ENCODE data around the gene PDE3A. TPM values are rescaled to one million over a fixed set of nuclear protein-coding genes. Genes with fewer than 3 reads are reported as not detected.

PDE3A gene
- total RNA-seq, 1 experiment from 2014 or later, result 0.58 TPM

GRCh38 chr12:20443792-20444191 is 75.5 kb downstream of the PDE3A start:
- TF ChIP-seq EZH2phosphoT487 (IDR thresholded peaks at IDR 0.05; ENCODE audit: borderline replicate concordance, low read length), result no peak
- TF ChIP-seq CTCF (conservative IDR thresholded peaks at IDR 0.05; ENCODE audit: low read depth, low read length), result no peak
- no peak for TF ChIP-seq EZH2 (IDR thresholded peaks at IDR 0.05; ENCODE audit: low read length, unreplicated experiment)
- DNase-seq (no peak), ATAC-seq (no peak)
- no peak overlapping the region for H3K4me3 ChIP-seq (ENCODE audit: low read length)
- no peak overlapping the region for H3K4me2 ChIP-seq (ENCODE audit: low read length)
- H3K36me3 ChIP-seq (ENCODE audit: low read depth, low read length), result no peaks in the 10 kb centered on the region
- no peaks in the 10 kb centered on the region for H3K4me1 ChIP-seq (ENCODE audit: insufficient read depth, low read length)
- H3K79me2 ChIP-seq (ENCODE audit: low read length), result no peaks in the 10 kb centered on the region
- H3K9me3 ChIP-seq (ENCODE audit: low read length), result no peaks in the 10 kb centered on the region
- H3K9me2 ChIP-seq (replicated peaks; ENCODE audit: low read length), result no peaks in the 10 kb centered on the region
- H3K9ac ChIP-seq (ENCODE audit: low read length), result no peak overlapping the region
- CTCF ChIA-PET, result no interaction called here
- no peak overlapping the region for H3K27ac ChIP-seq (ENCODE audit: low read length)
- no TSS peak for BruUV-seq (replicated peaks)
- intact Hi-C loops (cut with micrococcal nuclease), result no loop called here
- H3K27me3 ChIP-seq (ENCODE audit: low read length), result peaks cover 17% of the 10 kb centered on the region
- POLR2A ChIA-PET (ENCODE audit: unreplicated experiment), result no interaction called here
- no peaks in the 10 kb centered on the region for H4K20me1 ChIP-seq (ENCODE audit: low read length)
- no peaks in the 10 kb centered on the region for H3F3A ChIP-seq (ENCODE audit: low read length, unreplicated experiment)
- no peak overlapping the region for H2AFZ ChIP-seq (ENCODE audit: low read length)

- ATAC-seq, result no peak
- CTCF ChIA-PET, result no interaction called here
These were observed 76.3 kb downstream of the PDE3A start for GRCh38 chr12:20444595-20445170.

GRCh38 chr12:20445687-20446086 is 77.3 kb downstream of the PDE3A start:
- no peaks in the 10 kb centered on the region for H3F3A ChIP-seq (ENCODE audit: low read length, unreplicated experiment)
- ATAC-seq, result no peak
- no peak overlapping the region for H2AFZ ChIP-seq (ENCODE audit: low read length)
- H3K9me3 ChIP-seq (ENCODE audit: low read length), result no peaks in the 10 kb centered on the region
- no peaks in the 10 kb centered on the region for H3K79me2 ChIP-seq (ENCODE audit: low read length)
- no peak overlapping the region for H3K4me2 ChIP-seq (ENCODE audit: low read length)
- TF ChIP-seq EZH2 (IDR thresholded peaks at IDR 0.05; ENCODE audit: low read length, unreplicated experiment) (no peak), EZH2phosphoT487 (IDR thresholded peaks at IDR 0.05; ENCODE audit: borderline replicate concordance, low read length) (no peak), CTCF (conservative IDR thresholded peaks at IDR 0.05; ENCODE audit: low read depth, low read length) (no peak)
- ChIA-PET CTCF (no interaction called here), POLR2A (ENCODE audit: unreplicated experiment) (no interaction called here)
- H3K4me1 ChIP-seq (ENCODE audit: insufficient read depth, low read length), result no peaks in the 10 kb centered on the region
- BruUV-seq (replicated peaks), result no TSS peak
- H3K4me3 ChIP-seq (ENCODE audit: low read length), result no peak overlapping the region
- H3K27ac ChIP-seq (ENCODE audit: low read length), result no peak overlapping the region
- H3K27me3 ChIP-seq (ENCODE audit: low read length), result peaks cover 17% of the 10 kb centered on the region
- H3K9ac ChIP-seq (ENCODE audit: low read length), result no peak overlapping the region
- H3K36me3 ChIP-seq (ENCODE audit: low read depth, low read length), result no peaks in the 10 kb centered on the region
- intact Hi-C loops (cut with micrococcal nuclease), result no loop called here
- no peaks in the 10 kb centered on the region for H4K20me1 ChIP-seq (ENCODE audit: low read length)
- H3K9me2 ChIP-seq (replicated peaks; ENCODE audit: low read length), result no peaks in the 10 kb centered on the region
- DNase-seq, result no peak

More at GRCh38 chr12:20444595-20445170, 76.3 kb downstream of the PDE3A start:
- no peaks in the 10 kb centered on the region for H3K79me2 ChIP-seq (ENCODE audit: low read length)
- no peak overlapping the region for H3K4me2 ChIP-seq (ENCODE audit: low read length)
- BruUV-seq (replicated peaks), result no TSS peak
- H3K9ac ChIP-seq (ENCODE audit: low read length), result no peak overlapping the region
- POLR2A ChIA-PET (ENCODE audit: unreplicated experiment), result no interaction called here
- peaks cover 17% of the 10 kb centered on the region for H3K27me3 ChIP-seq (ENCODE audit: low read length)
- no peaks in the 10 kb centered on the region for H4K20me1 ChIP-seq (ENCODE audit: low read length)
- no peak overlapping the region for H3K27ac ChIP-seq (ENCODE audit: low read length)
- intact Hi-C loops (cut with micrococcal nuclease), result no loop called here
- TF ChIP-seq EZH2phosphoT487 (IDR thresholded peaks at IDR 0.05; ENCODE audit: borderline replicate concordance, low read length), result no peak
- H3K9me3 ChIP-seq (ENCODE audit: low read length), result no peaks in the 10 kb centered on the region
- no peaks in the 10 kb centered on the region for H3K36me3 ChIP-seq (ENCODE audit: low read depth, low read length)
- H2AFZ ChIP-seq (ENCODE audit: low read length), result no peak overlapping the region
- no peaks in the 10 kb centered on the region for H3K9me2 ChIP-seq (replicated peaks; ENCODE audit: low read length)
- H3K4me3 ChIP-seq (ENCODE audit: low read length), result no peak overlapping the region
- no peaks in the 10 kb centered on the region for H3F3A ChIP-seq (ENCODE audit: low read length, unreplicated experiment)
- no peak for DNase-seq
- no peaks in the 10 kb centered on the region for H3K4me1 ChIP-seq (ENCODE audit: insufficient read depth, low read length)

All from PC-3 (cell line).